ENCODE results near the gene SELPLG.
"Not testable (repeated sequence)": the region's sequence is repeated elsewhere in the genome, so short reads cannot be mapped to it uniquely, and the experiment has no call there.

The SELPLG gene

DNA sequence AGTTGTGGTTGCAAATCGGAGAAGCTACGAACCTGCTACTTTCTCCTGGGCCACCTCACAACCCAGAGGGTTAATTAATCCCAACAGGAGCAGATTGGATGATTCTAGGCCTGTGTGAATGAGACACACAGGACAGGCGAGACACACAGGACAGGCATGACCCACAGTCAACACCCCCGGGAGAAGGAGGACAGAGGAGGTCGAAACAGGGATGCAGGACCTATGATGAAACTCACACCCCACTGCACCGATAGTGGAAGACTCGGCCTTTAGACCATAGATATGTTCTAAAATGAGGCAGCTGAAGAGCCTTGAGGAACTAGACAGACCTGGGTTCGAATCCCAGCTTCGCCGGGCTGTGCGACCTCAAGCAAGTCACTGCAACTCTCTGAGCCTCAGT lies 47.4 kb downstream of the SELPLG start:
- DNase-seq: no peak

DNA sequence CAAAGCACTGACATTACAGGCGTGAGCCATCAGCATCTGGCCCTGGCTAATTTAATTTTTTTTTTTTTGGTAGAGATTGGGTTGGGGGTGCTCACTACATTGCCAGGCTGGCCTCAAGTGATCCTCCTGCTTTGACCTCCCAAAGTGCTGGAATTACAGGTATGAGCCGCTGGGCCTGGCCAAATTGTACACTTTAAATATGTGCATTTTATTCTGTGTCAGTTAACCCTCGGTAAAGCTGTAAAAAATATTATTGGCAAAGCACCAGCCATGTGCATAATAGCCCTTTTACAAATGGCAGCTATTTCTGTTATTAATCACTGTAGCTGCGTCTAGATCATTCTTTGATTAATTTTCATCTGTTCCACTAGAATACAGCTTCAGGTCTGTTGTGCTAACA lies 47.8 kb downstream of the SELPLG start:
- no peak for DNase-seq

DNA sequence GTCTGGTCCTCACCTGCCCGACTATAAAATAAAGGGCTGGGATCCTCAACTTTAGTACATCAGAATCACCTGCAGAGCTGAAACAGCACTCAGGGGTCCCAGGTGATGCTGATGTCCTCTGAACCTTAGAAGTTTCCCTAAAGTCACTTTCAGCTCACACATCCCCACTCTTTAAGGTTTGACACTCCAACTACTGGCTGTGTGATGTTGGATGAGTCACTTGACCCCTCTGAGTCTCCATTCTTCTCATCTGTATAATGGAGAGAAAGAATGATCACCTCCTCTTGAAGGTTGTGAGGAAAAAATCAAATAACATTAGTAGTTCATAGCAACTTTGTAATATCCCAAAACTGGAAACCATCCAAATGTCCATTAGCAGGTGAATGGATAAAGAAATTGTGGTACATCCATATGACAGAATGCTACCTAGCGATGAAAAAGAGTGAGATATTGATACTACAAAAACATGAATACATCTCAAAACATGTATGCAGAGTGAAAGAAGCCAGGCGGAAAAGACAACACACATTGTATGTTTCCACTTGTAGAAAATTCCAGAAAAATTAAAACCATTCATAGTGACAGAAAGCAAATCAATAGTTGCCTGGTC lies 49.1 kb downstream of the SELPLG start:
- DNase-seq: no peak

DNA sequence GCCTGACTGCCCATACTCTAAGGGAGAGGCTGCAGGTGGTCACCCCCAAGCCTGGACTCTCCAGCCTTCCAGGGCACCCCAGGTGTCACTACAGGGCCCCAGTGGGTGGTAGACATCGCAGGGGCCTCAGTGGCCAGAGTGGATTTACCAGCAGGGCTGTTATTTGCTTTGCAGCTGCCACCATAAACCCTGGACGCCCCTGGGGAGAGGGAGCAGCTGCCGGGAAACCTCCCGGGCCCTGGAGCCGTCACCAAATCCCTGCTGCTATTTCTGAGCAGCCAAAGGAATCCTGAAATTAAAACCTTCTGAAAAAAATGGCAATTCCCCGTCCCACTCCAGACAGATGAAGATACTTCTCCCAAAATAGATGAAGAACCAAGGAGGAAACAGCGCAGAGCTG lies 49.7 kb downstream of the SELPLG start:
- no peak for DNase-seq

DNA sequence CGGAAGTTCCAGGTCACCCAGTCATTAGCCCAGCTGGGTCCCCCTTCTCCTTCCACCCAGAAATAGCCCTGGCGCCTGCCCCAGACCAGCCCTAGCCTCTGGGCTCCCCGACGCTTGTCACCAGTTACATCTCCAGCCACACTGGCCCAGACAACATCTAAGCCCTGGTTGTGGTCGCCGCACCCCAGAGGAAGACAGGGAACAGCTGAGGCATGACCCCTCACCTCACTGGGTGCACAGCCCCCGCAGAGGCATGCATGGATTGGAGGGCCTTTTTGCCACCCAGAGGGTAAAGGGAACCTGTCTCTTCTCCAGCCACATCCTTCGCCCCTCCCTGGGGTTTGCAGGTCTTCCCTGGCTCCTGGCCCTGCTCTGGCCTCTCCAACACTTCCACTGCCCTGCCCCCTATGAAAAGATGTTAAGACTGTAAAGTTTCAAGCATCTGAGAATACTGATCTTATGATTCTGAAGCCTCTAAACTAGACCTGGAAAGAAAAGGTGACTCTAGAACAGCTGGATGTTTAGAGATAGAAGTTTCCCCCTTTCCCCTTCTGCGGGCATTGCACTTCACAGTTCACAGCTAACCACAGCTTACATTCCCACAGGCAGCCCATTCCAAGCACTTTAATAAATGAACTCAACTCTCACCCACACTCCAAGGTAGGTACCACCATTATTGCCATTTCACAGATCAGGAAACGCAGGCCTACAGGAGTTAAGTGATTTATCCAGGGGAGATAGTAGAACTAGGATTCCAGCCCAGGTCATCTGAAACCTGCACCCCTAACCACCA lies 50.5 kb downstream of the SELPLG start:
- DNase-seq: no peak

DNA sequence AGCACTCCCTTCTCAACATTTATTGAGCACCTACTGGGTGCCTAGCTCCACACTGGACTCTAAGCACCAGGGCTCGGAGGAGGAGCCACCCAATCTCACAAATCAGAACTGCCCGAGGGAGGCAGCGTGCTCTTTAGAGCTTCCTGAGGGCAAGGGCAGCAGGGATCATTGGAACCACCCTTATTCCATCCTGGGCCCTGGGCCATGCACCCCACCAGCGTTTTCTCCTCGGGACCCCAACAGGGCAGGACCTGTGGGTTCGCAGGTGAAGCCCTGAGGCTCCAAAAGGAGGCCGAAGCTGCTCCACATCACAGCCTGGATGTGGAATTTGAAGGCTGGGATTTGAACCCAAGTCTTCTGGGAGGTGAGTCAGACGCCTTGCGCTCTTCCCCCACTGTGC lies 51.2 kb downstream of the SELPLG start:
- DNase-seq: no peak

DNA sequence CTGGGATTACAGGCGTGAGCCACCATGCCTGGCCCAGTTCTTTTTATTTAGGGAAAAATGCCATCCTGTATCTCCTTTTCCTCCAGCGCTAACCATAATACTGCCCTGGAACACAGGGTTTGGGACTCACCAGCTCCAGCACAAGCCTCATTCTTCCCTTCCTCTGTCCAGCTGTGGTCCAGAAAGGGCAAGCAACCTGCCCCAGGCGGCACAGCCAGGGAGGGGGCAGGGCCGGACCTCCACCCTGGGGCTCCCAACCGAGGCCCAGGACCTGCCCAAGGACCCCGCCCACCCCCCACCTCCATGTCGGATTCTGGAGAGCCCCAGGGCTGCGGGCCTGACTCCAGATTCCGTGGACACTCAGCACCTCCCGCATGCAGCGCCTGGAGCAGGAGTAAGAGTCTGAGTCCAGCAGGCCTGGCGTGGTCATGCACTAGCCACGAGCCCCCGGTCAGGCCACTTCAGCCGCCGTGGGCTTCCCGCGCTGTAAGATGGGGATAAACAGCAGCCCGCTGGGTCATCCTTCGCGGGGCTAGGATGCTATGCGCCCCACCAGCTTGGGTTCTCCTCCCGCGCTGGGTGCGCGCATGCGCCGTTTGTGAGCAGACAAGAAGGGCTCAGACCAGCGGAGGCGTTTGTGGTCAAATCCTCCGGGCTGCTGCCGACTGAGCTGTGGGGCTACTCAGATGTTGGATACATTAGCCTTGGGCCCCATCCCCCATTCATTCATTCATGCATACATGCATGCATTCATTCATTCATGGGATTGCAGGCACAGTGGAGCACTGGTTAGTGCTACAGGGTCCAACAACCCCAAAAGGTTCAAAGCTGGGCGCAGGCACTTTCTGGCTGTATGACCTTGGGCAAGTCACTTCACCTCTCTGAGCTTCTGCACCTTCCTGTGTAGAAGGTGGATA lies 52.1 kb downstream of the SELPLG start:
- no peak for DNase-seq

DNA sequence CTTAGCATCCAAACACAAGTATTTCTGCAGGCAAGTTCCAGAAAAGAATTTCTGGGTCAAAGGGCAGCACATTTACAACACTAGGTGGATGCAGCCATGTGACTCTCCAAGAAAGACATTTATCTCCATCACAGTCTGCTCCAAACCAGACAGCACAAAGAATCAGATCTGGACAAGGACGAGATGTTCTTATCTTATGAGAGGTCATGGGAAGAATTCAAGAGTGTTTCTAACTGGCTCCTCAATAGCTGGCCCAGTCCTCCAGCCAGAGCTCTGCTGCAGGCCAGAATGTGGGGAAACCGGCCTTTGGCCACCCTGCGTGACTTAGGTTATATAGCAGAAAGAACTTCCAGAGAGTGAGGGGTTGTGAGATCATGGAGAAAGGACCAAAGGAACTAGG lies 53.2 kb downstream of the SELPLG start:
- DNase-seq: no peak

DNA sequence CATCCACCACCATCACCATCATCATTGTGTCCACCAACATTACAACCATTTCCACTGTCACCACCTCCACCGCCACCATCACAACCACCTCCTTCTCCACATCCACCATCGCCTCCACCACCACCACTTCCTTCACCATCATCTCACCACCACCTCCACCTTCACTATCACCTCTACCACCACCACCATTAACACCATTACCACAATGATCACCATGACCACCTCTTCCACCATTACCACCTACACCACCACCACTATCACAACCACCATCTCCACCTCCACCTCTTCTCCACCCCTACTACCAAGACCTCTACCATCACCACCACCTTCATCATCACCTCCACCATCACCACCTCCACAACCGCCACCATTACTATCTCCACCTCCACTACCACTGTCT lies 54.9 kb downstream of the SELPLG start:
- DNase-seq: no peak

DNA sequence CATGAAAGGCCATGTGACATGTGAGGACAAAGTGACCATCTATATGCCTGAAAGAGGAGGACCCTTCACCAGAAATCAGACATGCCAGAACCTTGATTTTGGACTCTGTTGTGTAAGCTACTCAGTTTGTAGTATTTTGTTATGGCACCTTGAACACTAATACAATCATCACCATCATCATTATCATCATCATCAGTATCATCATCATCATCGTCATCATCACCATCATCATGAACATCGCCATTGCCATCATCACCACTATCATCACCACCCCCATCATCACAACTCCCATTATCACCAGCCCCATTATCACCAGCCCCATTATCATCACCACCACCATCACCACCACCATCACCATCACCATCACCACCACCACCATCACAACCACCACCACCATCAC lies 55.4 kb downstream of the SELPLG start:
- no peak for DNase-seq

DNA sequence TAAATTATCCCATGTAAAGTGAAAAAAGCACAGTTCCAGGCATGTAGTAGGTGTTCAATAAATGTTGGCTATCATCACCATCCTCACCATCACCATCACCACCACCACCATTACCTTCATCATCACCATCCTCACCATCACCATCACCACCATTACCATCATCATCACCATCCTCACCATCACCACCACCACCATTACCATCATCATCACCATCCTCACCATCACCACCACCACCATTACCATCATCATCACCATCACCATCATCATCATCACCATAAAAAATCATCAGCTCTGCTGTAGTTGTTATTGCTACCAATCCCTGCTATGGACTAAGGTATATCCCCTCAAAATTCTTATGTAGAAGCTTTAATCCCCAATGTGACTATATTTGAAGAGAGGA lies 56.2 kb downstream of the SELPLG start:
- DNase-seq: no peak

DNA sequence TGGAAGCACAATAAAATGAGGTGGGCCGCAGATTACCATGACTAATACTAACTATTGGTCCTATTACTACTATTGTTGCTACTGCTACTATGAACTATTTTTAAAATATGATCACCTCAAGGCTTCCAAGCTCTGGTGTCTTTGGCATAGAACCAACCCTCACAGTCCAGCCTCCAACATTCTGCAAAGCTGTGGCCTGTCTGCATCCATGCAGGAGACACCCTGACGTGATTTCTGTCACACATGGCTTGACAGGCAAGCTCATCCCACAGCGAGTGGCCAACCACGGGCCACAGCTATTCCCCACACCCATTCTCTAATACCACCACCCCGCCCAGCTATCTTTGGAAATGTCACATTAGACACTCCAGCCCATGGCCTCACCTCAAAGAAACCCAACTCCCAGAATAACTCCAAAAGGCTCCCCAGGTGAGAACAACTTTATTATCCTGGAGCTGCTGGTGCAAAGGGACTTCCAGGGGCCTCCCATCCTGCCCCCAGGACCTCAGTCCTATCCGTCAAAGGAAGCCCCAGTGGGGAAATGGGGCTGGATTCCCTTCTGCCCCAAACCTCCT lies 56.9 kb downstream of the SELPLG start:
- DNase-seq: no peak

DNA sequence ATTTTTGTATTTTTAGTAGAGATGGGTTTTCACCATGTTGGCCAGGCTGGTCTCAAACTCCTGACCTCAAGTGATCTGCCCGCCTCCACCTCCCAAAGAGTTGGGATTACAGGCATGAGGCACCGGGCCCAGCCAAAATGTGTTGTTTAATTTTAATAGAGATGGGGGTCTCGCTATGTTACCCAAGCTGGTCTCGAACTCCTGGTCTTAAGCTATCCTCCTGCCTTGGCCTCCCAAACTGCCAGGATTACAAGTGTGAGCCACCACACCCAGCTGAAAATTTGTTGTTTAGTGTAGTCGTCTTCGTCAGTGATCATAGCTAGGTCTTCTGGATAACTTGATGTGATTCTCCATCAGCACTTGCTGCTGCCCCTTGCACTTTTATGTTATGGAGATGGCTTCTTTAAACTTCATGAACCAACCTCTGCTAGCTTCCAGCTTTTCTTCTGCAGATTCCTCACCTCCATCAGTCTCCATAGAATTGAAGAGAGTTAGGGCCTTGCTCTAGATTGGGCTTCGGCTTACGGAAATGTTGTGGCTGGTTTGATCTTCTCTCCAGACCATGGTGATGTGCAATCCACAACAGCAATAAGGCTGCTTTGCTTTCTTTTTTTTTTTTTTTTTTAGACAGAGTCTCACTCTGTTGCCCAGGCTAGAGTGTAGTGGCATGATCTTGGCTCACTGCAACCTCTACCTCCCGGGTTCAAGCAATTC lies 58.3 kb downstream of the SELPLG start:
- DNase-seq: peak; percentile 28

DNA sequence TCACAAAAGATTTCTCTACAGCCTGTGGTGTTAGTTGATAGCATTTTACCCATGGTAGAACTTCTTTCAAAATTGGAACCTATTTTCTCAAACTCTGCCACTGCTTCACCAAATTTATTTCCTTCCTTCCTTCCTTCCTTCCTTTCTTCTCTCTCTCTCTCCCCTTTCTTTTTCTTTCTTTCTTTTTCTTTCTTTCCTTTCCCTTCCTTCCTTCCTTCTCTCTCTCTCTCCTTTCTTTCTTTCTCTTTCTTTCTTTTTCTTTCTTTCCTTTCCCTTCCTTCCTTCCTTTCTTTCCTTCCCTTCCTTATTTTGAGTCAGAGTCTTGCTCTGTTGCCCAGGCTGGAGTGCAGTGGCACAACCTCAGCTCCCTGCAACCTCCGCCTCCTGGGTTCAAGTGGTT lies 59.4 kb downstream of the SELPLG start:
- DNase-seq: not testable (repeated sequence)

DNA sequence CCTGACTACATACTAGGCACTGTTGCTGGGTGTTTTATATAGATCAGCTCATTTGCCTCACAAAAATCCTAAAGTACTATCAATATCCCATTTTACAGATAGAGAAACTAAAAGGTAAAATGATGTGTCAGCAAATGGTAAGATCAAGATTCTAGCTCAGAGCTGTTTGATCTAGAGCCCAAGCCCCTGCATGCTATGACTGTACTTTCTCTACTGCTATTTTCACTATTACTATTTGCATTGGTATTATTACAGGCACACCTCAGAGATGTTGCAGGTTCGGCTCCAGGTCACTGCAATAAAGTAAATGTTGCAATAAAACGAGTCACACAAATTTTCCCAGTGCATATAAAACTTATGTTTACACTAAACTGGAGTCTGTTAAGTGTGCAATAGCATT lies 60.4 kb downstream of the SELPLG start:
- DNase-seq: no peak

DNA sequence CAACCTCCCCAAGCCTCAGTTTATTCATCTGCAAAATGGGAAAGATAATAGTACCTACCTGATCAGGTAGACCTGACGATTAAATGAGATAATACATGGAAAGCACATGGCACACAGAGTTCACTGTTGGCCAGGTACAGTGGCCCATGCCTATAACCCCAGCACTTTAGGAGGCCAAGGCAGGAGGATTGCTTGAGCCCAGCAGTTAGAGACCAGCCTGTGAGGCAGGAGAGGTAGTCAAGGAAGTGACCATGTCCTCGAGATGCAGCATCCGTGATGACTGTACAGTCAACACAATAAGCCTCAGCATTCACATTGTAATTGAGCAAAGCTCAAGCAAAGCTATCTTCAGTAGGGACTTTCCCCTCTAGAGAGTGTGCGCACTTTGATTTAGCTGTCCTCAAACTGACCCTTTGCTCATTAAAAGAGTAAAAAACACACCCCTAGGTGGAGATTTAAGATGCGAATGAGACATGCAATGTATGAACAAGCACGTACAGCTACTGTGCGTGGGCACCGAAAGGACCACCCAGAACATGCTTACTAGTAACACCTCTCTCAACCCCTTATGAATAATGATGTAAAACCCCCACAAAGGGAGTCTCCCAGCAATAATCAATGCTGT lies 61.4 kb downstream of the SELPLG start:
- DNase-seq: no peak

Data from CD4-positive, alpha-beta T cell treated with Interleukin-10 for 1 hour (primary cell).